Adrenal gland (tissue), 12 donors: ENCODE measurements around the gene CDH11. TPM values are rescaled to one million over a fixed set of nuclear protein-coding genes. Genes with fewer than 3 reads are reported as not detected.
A peak's percentile ranks its signal among the peaks of the same experiment; 100 is the strongest.

Experiments
- DNase-seq, 7 donors: peaks; one replicate each; pipeline ENCODE4 v3.0.0-alpha.2; 2019 to 2020
- H3K27ac ChIP-seq, 5 donors: fragments of 200-600 bp; sonication (generic) in 4 of 5; 1 replicate in 3 of 5; 2 replicates in 2 of 5; pipeline versions ENCODE4 v1.5.1 to v1.8.0; 2016 to 2020; ENCODE audit warnings: mild to moderate bottlenecking in 1 of 5
- H3K27me3 ChIP-seq: fragments of 200-600 bp; 2 replicates; pipeline ENCODE4 v1.8.0; 2021
- H3K36me3 ChIP-seq, 2 donors: fragments of 200-600 bp; replicated peaks in 1 of 2; 1 replicate in 1 of 2; 2 replicates in 1 of 2; pipeline versions ENCODE4 v1.5.1 to v1.8.0; 2018 to 2022
- H3K4me1 ChIP-seq, 2 donors: fragments of 200-600 bp; replicated peaks in 1 of 2; 1 replicate in 1 of 2; 2 replicates in 1 of 2; pipeline versions ENCODE4 v1.5.1 to v1.8.0; 2018 to 2021
- H3K4me3 ChIP-seq, 4 donors: fragments of 200-600 bp; sonication (generic) in 3 of 4; one replicate each; pipeline ENCODE4 v1.5.1; 2016 to 2018
- H3K9me3 ChIP-seq, 3 donors: fragments of 200-600 bp; sonication (generic) in 1 of 3; replicated peaks in 1 of 3; 1 replicate in 2 of 3; 2 replicates in 1 of 3; pipeline versions ENCODE4 v1.5.1 to v1.8.0; 2016 to 2021
- POLR2A ChIP-seq, 2 donors: fragments of 450-650 bp; IDR thresholded peaks; one replicate each; pipeline ENCODE4 v1.6.1; 2017; ENCODE audit warnings: antibody characterized with exemption in 2 of 2, mild to moderate bottlenecking in 2 of 2, moderate library complexity in 1 of 2
- WGBS, 4 donors: extraction: QIAGEN DNeasy Blood & Tissue Kit in 2 of 4; methylation state at CpG; one replicate each; pipeline versions ENCODE4 v1.1.5 to v1.1.7; 2013 to 2017; 5-methylcytosine and 5-hydroxymethylcytosine counted together
- intact Hi-C, 2 donors: fragments of 100-400 bp; cut with DNase I; formaldehyde crosslinking; loops; one replicate each; pipeline versions ENCODE4 v1.14.1 to v1.15.0; 2022 to 2023
- polyA plus RNA-seq, 3 donors: library from polyadenylated mRNA; stranded (reverse); fragments of 200-250 nt in 2 of 3; fragments of 350-450 nt in 1 of 3; fragmentation: Illumina TruSeq in 1 of 3; extraction: RNeasy Lipid Tissue Mini Kit (QIAGEN cat#74804) in 1 of 3; gene quantifications; one replicate each; pipeline ENCODE4 v1.2.3, GENCODE V29; 2013 to 2014
- total RNA-seq, 9 donors: library from RNA; depleted of rRNA in 4 of 9; stranded (reverse); fragments of >200 nt in 4 of 9; fragments of 120-200 nt in 1 of 9; fragmentation: NEBNext Ultra II Directional in 1 of 9; extraction: Animal tissue kit (Norgen Biotek cat#: 25700) in 1 of 9; gene quantifications; one replicate each; pipeline versions ENCODE4 v1.1.0 to v1.2.4, GENCODE V29; 2013 to 2023
- TF ChIP-seq, protein P1 (sequence below), 6 experiments: fragments of 450-650 bp in 4 of 6; fragments of 200-600 bp in 2 of 6; sonication (generic) in 1 of 6; IDR thresholded peaks; 1 replicate in 5 of 6; 2 replicates in 1 of 6; pipeline versions ENCODE4 v1.5.1 to v1.8.0; 2016 to 2021; ENCODE audit warnings: antibody characterized with exemption in 6 of 6, mild to moderate bottlenecking in 2 of 6, moderate library complexity in 1 of 6
- donor health status: healthy with polysubstance abuse.
- donor health status: Bipolar disorder and iron deficiency.
- donor health status: DM: yes; HTN: yes; CAD: no.
- donor health status: DM: no; HTN: no; CAD: no.
- donor health status: DM: no; HTN: no; CAD: no.
- donor health status: DM: yes; HTN: yes; CAD: no.

The CDH11 gene
- total and polyA plus RNA-seq, 12 donors: 3.0 to 102 (median 31.0) TPM

DNA sequence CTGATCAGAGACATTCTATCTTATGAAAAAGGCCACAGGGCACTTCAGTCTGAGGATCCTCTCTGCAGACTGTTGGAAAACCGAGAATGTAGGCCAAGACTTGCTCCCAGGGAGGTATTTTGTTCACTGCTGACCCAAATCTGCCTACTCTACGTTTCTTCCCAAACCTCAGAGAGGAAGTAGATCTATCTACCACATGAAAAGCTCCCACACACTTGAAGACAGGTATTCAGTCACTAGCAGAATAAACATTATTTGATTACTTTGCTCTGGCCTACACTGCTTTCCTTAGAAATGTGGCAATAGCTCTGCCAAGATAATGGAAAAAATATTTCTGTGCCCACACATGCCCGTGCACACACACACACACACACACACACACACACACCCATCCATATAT is 164.6 kb downstream of the CDH11 start:
- DNase-seq: no peak
- WGBS, 4 donors: 57 to 80% (median 68%) methylated on average over 3 of the region's 3 CpGs

DNA sequence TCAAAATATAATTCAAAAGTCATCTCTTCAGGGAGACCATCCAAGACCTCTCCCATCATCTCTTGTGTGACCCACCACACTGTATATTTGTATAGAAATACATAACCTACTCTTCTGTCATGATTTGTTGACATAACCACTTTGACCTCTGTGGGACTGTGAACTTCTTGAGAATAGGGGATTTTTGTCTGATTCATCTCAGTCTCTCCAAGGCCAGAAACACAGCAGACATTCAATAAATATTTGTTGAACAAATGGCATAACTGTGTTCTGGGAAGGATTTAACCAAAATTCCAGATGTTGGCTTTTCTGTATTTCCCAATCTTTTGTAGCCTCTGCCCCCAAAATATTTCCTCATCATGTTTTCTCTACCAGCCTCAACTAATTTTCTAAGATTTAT is 169.7 kb downstream of the CDH11 start:
- H3K36me3 ChIP-seq: no peaks in the 10 kb centered on the region
- no peaks in the 10 kb centered on the region for H3K9me3 ChIP-seq
- DNase-seq: no peak
- no peak for TF ChIP-seq POLR2A (IDR thresholded peaks at IDR 0.05)
- TF ChIP-seq, protein P1, sequence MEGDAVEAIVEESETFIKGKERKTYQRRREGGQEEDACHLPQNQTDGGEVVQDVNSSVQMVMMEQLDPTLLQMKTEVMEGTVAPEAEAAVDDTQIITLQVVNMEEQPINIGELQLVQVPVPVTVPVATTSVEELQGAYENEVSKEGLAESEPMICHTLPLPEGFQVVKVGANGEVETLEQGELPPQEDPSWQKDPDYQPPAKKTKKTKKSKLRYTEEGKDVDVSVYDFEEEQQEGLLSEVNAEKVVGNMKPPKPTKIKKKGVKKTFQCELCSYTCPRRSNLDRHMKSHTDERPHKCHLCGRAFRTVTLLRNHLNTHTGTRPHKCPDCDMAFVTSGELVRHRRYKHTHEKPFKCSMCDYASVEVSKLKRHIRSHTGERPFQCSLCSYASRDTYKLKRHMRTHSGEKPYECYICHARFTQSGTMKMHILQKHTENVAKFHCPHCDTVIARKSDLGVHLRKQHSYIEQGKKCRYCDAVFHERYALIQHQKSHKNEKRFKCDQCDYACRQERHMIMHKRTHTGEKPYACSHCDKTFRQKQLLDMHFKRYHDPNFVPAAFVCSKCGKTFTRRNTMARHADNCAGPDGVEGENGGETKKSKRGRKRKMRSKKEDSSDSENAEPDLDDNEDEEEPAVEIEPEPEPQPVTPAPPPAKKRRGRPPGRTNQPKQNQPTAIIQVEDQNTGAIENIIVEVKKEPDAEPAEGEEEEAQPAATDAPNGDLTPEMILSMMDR (IDR thresholded peaks at IDR 0.05): no peak
- no peaks in the 10 kb centered on the region for H3K27me3 ChIP-seq
- H3K4me1 ChIP-seq: no peaks in the 10 kb centered on the region
- intact Hi-C loops: no loop called here
- H3K4me3 ChIP-seq: no peak overlapping the region
- H3K27ac ChIP-seq: peak overlapping the region in 1 of 5 donors; percentile 1

More for the DNA sequence above, 164.6 kb downstream of the CDH11 start:
- H3K36me3 ChIP-seq: no peaks in the 10 kb centered on the region
- intact Hi-C loops: no loop called here
- H3K4me3 ChIP-seq: no peak overlapping the region
- no peak for TF ChIP-seq POLR2A (IDR thresholded peaks at IDR 0.05)
- TF ChIP-seq, protein P1 (IDR thresholded peaks at IDR 0.05): no peak
- no peaks in the 10 kb centered on the region for H3K9me3 ChIP-seq
- H3K27me3 ChIP-seq: no peaks in the 10 kb centered on the region
- H3K27ac ChIP-seq: no peak overlapping the region
- H3K4me1 ChIP-seq: no peaks in the 10 kb centered on the region

DNA sequence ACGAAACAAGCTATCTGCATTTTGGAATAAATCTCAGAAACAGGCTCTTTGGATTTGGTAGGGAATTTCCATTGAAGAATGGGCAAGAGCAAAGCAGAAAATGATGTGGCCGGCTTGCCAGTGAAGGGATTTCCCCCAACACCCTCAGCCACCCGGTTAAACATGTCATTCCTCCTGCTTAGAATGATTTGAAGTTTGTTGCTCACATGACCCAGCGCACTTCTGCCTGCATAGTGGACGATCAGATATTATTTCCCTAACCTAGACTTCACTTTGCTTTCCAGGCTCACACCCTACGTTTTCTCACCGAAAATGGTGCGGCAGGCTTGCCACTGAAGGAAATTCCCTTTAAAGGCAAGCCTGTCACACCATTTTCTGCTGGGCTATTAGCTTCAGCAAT is 170.7 kb downstream of the CDH11 start:
- no peaks in the 10 kb centered on the region for H3K4me1 ChIP-seq
- no peaks in the 10 kb centered on the region for H3K36me3 ChIP-seq
- TF ChIP-seq POLR2A (IDR thresholded peaks at IDR 0.05): no peak
- TF ChIP-seq, protein P1 (IDR thresholded peaks at IDR 0.05): no peak
- no peaks in the 10 kb centered on the region for H3K9me3 ChIP-seq
- intact Hi-C loops: no loop called here
- 86 to 92% (median 87%) methylated on average over 8 of the region's 8 CpGs for WGBS, 4 donors
- H3K4me3 ChIP-seq: no peak overlapping the region
- H3K27ac ChIP-seq: no peak overlapping the region
- no peaks in the 10 kb centered on the region for H3K27me3 ChIP-seq
- no peak for DNase-seq

DNA sequence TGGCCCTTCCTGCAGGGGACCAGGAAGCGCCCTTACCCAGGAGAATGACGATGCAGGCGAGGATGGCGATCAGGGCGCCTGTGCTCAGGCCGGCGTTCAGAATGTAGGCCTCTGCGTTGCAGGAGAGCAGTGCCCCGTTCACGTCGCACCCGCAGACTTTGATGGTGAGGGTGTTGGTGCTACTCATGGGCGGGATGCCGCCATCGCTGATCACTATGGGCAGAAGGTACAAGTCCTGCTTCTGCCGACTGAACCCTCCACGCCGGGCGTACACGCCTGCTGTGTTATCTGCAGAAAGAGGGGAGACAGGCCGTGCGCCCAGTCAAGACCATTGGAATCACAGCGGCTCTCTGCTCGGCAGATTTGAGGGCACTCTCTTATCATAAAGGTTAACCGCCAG is 171.1 kb downstream of the CDH11 start:
- no peaks in the 10 kb centered on the region for H3K9me3 ChIP-seq
- DNase-seq: no peak
- no peaks in the 10 kb centered on the region for H3K4me1 ChIP-seq
- no peaks in the 10 kb centered on the region for H3K36me3 ChIP-seq
- intact Hi-C loops: no loop called here
- WGBS, 4 donors: 97 to 99% (median 97%) methylated on average over 8 to 25 of the region's 25 CpGs
- no peaks in the 10 kb centered on the region for H3K27me3 ChIP-seq
- H3K27ac ChIP-seq: no peak overlapping the region
- no peak for TF ChIP-seq POLR2A (IDR thresholded peaks at IDR 0.05)
- TF ChIP-seq, protein P1 (IDR thresholded peaks at IDR 0.05): no peak
- H3K4me3 ChIP-seq: no peak overlapping the region
